Fibroblast of skin of back (primary cell): Measurements from ENCODE around the gene CFAP99.
"Not testable (repeated sequence)": the region's sequence is repeated elsewhere in the genome, so short reads cannot be mapped to it uniquely, and the experiment has no call there.

Experiments used
- DNase-seq: peaks from one replicate; pipeline ENCODE4 v3.0.0-alpha.2; 2013

Gene CFAP99

DNA sequence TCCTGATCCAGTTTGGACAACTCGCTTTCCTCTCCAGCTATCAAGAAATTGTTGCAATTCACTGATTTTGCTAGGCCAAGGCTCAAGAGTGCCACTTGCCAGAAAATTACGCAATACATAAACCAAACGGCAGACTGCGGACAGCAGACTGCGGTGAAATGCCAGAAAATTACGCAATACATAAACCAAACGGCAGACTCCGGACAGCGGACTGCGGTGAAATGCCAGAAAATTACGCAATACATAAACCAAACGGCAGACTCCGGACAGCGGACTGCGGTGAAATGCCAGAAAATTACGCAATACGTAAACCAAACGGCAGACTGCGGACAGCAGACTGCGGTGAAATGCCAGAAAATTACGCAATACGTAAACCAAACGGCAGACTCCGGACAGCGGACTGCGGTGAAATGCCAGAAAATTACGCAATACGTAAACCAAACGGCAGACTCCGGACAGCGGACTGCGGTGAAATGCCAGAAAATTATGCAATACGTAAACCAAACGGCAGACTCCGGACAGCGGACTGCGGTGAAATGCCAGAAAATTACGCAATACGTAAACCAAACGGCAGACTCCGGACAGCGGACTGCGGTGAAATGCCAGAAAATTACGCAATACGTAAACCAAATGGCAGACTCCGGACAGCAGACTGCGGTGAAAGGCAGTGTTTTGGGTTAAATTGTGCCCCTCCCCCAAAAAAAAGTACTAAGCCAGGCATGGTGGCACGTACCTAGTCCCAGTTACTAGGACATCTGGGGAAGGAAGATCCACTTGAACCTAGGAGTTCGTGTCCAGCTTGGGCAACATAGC, 11.4 kb downstream of the CFAP99 start:
- not testable (repeated sequence) for DNase-seq

DNA sequence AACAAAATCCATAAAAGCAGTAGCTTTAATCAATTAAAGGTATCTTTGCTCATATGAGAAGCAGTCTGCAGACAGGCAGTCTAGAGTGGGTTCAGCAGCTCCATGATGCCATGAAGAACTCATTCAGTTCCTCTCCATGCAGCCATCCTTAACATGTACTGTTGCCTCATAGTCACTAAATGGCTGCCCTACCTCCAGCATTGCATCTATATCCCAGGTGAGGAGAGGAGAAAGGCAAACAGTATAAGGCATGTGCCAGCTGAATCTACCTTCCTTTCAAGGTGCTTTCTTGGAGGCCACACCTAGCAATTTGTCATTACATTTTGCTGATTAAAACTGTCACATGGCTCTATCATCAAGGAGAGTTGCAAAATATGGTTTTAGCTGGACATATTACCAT, 13.2 kb downstream of the CFAP99 start:
- DNase-seq: no peak

DNA sequence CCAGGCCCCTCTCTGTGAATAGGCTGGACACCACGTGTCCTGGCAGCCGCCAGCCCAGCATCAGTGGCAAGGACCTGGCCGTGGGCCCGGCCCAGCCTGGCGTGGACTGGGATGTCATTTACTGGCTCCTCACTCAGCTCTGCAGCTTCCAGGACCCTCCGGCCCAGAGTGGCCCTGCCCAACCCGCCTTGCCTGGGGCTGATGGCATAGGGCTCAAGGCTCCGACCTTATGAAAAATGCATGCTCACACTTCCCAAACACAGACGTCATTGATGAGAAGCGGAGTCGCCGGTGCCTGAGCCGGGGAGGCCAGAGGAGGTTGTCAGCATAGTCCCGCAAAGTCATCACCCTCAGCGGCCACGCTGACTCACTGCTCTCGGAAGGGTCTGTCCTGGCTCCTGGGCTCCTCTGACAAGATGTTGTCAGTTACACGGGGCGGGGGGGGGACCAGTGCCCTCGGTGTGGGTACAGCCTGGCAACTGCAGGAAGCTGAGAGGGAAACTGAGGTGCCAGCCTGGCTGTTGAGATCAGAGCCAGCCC, 14.3 kb downstream of the CFAP99 start:
- DNase-seq: peak; percentile 44

DNA sequence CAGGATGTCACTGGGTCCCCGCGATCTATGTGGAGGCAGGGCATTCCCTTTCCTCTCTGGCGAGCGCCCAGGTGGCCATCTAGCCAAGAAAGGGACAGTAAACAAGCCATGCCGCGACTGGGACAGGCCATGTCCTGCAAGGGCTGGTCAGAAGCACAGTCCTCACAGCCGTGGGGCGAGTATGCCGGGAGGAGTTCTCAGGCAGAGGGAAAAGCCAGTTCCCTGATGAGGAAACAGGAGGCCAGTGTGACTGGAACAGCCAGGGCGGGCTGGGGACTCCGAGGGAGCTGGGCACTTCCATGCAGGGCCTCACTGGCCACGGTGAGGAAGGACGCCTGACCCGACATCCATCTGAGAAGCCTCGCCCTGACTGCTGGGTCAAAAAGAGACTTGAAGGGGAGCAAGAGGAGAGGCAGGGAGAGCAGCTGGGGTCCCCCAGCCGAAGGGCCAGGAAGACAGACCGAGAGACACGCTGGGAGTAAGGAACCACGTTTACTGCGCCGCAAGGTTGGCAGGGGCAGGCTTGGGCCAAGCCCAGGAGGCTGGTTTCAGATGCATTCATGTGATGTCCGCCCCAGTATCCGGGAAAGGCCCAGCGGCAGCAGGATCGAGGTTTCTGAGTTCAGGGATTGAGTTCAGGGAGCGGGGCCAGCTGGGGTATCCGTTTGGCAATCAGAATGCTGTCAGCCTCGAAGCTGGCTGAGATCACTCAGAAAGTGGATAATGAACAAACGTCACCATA, 15.0 kb downstream of the CFAP99 start:
- no peak for DNase-seq

DNA sequence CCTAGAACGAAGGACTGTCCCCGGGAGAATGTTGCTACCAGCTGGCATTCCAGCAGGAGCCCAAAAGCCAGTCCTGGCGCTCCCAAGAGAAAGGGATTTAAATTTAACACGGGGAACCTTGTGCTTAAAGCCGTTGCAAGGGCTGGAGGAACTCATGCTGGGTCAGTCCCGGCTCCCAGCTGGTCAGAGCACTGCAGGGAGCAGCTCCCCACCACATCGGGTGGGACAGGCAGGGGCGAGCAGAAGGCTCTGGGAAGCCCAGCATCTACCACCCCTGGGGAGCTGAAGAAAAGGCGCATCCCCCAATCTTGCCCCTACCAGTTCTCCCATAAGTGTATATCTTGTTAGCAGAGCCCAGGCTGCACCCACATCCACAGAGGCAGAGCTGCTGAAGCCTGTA, 15.7 kb downstream of the CFAP99 start:
- no peak for DNase-seq

DNA sequence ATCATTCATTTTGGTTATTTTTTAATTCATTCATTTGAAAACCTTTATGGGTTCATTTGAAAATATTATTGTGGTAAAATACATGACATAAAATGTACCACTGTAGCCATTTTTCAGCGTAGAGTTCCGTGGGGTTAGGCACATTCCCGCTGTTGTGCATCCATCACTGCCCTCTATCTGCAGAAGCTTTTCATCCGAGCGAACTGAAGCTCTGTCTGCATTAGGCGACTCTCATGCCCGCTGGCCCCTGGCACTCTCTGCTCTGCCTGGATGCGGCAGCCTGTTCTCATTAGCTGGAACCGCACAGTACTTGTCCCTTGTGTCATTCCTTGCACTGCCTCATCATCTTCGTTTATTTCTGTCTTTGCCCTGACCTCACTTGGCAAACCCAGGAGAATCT, 17.5 kb downstream of the CFAP99 start:
- peak; percentile 35 for DNase-seq

DNA sequence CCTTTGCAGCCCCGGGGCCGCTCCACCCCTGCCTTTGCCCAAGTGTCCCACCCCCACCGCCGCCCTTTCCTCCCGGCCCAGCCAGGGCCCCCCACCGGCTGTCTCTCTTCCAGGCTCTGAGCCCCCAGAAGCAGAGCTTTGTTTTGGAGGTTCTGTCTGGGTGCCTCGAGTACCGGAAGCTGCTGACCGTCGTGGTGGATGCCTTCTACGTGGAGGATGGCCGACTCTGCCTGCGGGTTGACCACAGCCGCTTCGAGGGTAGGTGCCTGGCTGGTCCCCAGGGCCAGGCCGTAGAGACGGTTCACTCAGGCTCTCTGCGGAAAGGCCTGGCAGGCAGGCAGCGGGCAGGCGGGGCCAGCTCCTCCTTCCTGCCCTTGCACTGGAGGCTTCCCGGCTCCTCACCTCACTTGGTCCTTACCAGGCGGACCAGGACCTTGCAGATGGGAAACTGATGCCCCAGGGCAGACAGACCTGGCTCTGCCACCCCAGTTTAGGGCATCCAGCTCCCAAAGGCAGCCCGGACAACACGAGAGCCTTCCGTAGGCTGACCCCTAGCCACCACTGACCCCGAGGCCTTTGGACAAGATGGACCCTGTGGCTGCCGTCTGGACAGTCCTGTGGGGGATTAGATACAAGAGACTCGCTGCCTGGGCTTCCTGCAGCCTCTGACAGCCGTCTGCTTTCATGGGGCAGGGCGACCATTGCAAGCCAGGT, 18.2 kb downstream of the CFAP99 start:
- DNase-seq: no peak

DNA sequence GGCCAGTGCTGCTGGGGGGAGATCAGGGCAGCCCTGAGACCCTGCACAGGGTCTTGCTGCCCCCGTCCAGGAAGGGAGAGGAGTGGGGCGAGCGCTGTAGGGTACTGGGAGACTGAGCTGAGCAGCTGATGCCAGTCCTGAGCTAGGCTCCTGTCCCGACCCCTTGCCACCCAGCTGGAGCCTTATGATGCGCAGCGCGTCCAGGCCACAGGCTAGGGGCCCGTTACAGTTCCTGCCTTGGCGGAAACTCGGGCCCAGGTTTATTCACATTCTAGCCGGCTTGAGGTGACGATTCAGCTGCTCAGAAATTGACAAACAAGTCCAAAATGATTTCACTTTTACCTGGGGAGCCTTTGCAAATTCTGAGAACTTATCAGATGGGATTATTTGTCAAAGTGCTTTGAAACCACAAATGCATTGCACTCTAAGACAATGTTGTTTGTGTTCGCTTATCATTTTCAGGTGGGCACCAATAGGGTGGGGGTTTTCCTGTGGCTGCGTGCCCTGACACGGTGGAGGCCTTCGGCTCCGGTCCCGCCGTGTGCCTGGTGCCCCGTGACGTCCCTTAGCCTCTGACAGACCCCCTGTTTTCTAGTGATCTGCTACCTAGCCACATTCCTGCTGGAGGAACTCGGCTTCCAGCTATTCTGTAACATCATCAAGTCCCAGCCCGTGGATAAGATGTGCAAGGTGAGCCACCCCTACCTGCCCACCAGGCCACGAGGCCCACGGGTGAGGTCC, 18.9 kb downstream of the CFAP99 start:
- DNase-seq: no peak

DNA sequence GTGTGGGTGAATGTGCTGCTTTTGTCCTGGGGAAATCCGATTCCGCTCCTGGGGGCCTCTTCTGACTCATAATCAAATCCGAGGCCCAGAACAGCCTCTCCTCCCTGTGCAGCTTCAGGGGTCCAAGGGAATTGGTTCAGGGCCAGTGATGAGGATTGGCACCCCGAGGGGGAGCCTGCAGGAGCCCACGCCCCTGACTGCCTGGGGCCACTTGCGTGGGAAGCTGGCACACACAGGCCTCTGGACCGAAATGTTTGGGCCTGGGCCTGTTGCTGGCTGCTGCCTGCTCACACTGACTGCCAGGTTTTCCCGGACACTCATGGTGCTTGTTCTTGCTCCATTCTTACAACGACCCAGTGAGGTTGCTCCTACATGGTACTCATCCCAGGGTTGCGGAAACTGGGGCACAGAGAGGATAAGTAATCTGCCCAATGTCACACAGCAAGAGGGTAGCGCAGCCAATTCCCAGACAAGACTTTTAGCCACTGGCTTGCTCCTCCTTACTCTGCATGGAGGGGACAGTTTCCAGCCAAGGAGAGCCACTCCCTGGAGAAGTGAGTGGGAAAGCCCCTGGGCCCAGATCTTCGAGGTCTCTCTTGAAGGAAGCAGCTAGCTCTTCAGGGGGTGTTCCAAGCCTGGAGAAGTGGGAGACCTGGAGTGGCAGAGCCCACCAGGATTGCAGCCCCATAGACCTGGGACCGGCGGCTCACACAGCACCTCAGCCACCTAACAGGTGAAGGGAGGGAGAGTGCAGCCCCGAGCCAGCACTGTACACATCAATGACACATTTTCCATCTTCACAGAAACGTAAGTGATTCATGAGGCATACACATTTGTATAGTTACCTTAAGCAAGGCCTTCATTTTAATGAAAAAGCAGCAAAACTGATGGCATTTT, 20.3 kb downstream of the CFAP99 start:
- DNase-seq: no peak

DNA sequence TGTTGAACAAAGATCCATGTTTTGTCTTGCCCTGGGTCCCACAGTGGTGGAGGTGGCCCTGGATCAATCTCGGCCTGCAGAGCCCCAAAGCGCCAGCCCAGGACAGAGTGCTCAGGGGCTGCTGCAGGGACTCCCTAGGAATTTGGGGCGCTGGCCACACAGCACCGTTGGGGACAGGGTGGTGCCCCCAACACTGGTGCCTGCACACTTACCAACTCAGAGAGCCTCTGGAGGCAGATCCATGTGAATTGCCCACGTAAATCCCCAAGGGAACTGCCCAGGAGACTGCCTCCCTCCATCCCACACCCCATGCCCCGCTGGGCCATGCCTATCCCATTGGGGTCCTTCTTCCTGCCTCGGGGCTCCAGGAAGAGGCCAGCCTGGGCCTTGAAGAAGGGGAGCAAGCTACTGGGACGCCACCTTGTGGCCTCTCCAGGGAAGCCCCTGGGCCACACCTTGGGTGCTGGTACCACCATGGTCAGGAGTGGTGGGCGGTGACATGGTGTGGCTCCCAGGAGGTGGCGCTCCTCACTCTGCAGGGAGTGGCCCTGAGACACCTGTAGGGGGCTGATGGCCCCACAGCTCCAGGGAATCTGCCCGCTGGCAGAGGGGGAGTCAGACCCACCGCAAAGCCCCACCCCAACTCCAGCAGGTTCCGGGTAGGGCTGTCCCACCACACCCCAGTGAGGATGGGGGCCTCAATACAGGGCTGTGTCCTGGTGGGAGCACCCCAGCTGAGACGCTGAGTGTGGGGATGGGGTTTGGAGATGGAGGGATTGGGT, 22.8 kb downstream of the CFAP99 start:
- DNase-seq: peak; percentile 43

DNA sequence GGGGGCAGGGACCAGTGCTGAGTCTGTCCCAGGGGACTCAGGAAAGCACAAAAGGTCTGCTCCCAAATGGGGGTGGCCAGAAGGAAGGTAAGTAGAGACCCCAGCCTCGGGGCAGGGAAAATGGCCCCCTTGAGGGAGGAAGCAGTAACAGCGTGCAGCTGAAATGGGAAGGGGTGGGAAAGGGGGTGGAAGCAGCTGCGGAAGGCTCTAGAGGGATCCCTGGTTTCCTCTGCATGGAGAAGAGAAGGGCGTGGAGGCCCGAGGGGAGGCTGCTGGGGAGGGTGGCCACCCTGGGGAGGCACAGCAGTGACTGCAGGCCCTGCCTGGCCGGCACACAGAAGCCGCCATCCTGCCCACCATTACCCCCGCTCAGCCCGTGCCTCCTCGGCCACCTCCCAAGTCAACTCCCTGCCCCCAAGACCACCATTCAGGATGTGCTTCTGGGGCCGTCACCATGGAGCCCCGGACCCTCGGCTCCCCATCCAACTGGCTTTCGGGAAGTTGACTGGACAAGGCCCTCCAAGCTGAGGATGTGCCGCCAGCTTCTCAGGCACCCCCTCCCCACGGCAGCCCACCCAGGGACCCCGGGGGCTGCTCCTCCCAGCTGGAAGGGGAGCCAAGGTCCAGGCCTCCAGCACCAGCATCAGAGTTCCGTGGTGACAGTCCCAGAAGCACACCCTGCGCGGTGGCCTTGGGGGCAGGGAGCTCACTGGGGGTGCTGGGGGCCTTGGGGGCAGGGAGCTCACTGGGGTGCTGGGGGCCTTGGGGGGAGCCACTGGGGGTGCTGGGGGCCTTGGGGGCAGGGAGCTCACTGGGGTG, 23.6 kb downstream of the CFAP99 start:
- DNase-seq: no peak

DNA sequence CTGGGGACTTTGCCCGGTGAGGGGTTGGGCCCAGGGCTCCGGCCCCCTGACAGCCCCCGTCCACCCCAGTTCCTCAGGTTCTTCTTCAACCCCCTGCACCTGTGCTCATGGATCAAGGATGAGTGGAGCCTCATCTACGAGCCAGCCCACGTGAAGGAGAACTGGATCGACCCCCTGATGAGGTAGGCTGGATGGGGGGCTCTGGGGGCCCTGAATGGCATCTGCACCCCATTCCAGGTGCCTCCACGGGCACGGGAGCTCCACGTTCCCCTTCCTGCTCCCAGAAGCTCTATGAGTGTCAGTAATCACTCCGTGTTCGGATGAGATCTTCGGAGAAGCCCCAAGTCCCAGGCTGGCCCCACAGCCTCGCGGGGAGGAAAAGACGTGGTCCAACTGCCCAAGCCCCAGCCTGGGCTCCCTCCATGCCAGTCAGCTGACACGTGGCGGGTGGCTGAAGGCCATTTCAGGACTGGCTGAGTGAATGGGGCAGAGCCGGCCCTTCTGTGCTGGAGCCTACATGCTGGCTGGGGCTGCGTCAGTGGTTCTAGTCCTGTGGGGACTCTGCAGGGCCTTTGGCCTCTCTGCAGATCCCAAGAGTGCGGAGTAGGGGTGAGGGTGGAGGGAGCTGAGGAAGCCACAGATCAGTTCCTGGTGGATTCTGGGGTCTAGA, 24.4 kb downstream of the CFAP99 start:
- DNase-seq: no peak

DNA sequence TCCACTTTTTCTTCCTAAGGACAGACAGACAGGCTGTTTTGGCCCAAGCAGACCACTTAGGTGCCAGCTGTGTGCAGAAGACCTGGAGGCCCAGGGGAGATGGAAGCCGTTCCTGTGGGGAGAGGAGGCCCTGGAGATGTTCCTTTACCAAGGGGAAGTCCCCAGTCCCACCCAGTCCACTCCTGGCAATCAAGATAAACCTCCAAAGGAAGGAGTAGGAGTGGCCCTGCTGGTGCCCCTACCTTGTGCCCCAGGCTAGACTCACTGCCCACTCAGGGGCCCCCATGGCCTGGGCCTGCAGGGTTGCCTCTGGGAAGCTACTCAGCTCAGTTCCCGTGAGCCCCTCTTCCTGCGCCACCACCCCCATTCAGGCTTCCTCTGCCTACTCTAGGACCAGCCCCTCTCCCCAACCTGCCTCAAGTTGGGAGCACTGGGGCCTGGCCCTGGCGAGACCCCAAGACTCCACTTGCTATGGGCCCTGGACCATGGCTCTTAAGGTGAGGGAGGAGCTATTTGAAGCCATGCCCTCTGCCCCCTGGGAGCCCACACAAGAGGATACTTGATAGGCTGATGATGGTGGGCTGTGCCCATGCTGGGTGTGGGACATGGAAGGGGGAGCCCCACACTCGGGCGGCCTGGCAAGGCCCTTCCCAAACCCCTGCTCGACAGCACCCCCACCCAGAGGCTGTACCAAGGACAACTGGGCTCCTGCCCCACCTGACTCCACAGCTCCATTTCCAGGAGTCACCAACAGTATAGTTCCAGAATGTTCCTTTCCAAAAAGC, 25.4 kb downstream of the CFAP99 start:
- DNase-seq: no peak

DNA sequence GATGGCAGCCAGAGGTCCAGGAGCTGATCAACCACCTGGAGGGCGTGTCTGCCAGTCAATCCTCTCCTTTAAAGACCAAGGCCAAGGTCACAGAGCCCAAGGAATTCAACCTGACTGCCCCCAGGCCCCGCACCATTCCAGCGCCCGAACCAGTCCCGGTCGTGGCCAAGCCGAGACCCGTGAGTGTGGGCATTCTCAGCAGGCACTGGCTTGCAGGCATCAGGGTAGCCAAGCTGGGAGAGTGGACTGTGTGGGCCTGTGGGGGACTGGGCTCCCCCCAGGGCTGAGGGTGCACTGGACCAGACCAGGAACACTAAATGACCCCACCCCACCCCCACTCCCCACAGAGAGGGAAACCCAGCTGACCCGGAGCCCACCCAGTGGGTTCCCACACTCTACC, 26.4 kb downstream of the CFAP99 start:
- DNase-seq: no peak

DNA sequence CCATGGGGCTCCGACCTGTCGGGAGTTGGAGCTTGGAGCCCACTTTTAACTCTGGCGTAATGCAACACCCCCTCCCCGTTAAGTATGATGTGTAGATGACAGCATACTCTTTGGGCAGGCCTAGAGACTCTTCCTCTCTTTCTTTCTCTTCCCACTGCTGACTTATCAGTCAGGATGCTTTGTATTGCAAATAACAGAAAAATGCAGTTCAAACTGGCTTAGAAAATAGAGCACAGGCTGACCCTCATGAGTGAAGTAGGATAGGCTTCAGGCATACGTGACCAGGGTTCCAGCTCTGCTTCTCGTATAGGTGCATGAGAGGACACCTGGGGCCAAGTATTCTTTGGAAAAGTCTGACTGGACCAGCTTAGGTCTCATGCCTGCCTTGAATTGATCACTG, 26.8 kb downstream of the CFAP99 start:
- DNase-seq: no peak

DNA sequence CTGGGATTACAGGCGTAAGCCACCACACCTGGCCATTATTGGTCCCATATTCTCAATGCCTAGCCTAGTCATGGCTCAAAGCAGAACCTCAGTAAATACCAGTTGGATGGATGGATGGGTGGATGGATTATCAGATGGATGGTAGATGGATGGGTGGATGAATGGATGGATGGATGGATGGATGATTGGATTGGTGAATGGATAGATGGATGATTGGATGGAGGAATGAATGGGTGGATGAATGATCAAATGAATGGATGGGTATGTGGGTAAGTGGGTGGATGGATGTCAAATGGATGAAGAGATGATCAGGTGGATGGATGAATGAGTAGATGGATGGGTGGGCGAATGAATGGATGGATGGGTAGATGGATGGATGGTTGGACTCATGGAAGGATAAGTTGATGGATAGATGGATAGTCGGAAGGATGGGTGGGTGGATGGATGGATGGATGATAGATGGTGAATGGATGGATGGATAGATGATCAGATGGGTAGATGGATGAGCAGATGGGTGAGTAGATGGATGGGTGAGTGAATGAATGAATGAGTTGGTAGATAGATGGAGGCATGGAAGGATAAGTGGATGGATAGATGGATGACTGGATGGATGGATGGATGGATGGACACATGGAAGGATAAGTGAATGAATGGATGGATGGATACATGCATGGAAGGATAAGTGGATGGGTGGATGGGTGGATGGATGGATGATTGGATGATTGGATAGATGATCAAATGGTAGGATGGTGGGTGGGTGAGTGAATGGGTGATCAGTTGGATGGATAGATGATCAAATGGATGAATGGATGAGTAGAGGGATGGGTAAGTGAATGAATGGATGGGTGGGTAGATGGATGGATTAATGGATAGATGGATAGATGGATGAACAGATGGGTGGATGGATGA, 28.2 kb downstream of the CFAP99 start:
- no peak for DNase-seq

DNA sequence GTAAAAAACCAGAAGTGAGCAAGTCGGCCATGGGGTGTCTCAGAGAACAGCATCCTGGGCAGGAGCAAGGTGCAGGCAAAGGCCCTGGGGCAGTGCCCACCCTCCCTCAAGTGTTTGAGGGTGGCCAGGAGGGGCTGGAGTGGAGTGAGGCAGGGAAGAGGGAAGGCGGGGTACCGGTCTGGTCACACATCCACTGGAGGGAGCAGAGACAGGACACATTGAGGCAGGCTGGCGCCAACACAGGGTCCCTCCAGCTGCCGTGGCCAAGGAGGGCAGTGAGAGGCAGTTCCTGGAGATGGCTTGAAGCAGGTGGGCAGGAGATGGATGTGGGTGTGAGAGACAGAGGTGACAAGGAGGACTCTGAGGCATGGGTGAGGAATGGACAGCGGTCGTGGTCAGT, 29.8 kb downstream of the CFAP99 start:
- DNase-seq: no peak
